Measurements from ENCODE around the gene RNF115. TPM values are rescaled to one million over a fixed set of nuclear protein-coding genes. Genes with fewer than 3 reads are reported as not detected.
"Not testable (repeated sequence)": the region's sequence is repeated elsewhere in the genome, so short reads cannot be mapped to it uniquely, and the experiment has no call there.

The RNF115 gene
- total and polyA plus RNA-seq, 5 experiments from 2014 or later: 5.8 to 18.9 (median 6.6) TPM

GRCh38 chr1:145791860-145792259 lies 32.0 kb downstream of the RNF115 start:
- Mint-ChIP-seq H3K36me3 (peaks cover 15 to 53% (median 29%) of the 10 kb centered on the region in 3 donors), H3K4me1 (peaks cover 10 to 18% (median 15%) of the 10 kb centered on the region in 4 donors), H3K9me3 (peaks cover 0 to 13% (median 7%) of the 10 kb centered on the region in 9 donors)
- POLR2A ChIA-PET, H3K4me3 Mint-ChIP-seq, DNase-seq, H3K27ac Mint-ChIP-seq, H3K27me3 Mint-ChIP-seq, ATAC-seq: not testable (repeated sequence)

- H3K27me3 Mint-ChIP-seq: no peaks in the 10 kb centered on the region
These were observed 35.3 kb downstream of the RNF115 start for GRCh38 chr1:145788580-145788979.

GRCh38 chr1:145786271-145786670 lies 37.6 kb downstream of the RNF115 start:
- POLR2A ChIA-PET: no interaction called here
- ATAC-seq (peak in 1 of 2 donors; percentile 39), DNase-seq (peak in 1 of 10 donors; percentile 1)
- Mint-ChIP-seq H3K4me3 (peak overlapping the region in 2 of 10 donors; percentile 30 to 45), H3K27ac (peak overlapping the region in 8 of 10 donors; percentile 1 to 69 (median 34)), H3K4me1 (peaks cover 18 to 29% (median 24%) of the 10 kb centered on the region in 4 donors), H3K9me3 (no peaks in the 10 kb centered on the region), H3K27me3 (no peaks in the 10 kb centered on the region), H3K36me3 (peaks cover 0 to 55% (median 10%) of the 10 kb centered on the region in 3 donors)

More at GRCh38 chr1:145788580-145788979, 35.3 kb downstream of the RNF115 start:
- H3K27ac Mint-ChIP-seq: peak overlapping the region in 2 of 10 donors; percentile 36 to 47
- H3K4me3 Mint-ChIP-seq: no peak overlapping the region
- POLR2A ChIA-PET: no interaction called here
- H3K9me3 Mint-ChIP-seq: no peaks in the 10 kb centered on the region
- peaks cover 19 to 32% (median 28%) of the 10 kb centered on the region in 4 donors for H3K4me1 Mint-ChIP-seq
- H3K36me3 Mint-ChIP-seq: peaks cover 5 to 46% (median 10%) of the 10 kb centered on the region in 3 donors
- no peak for ATAC-seq
- no peak for DNase-seq

- Mint-ChIP-seq H3K9me3 (no peaks in the 10 kb centered on the region), H3K27me3 (no peaks in the 10 kb centered on the region), H3K4me3 (peak overlapping the region in 2 of 10 donors; percentile 30 to 45), H3K4me1 (peaks cover 19 to 29% (median 25%) of the 10 kb centered on the region in 4 donors), H3K27ac (peak overlapping the region in 3 of 10 donors; percentile 8 to 60 (median 21)), H3K36me3 (peaks cover 0 to 59% (median 10%) of the 10 kb centered on the region in 3 donors)
- DNase-seq: no peak
- ATAC-seq: no peak
- POLR2A ChIA-PET: interaction anchor here (0.5 kb wide), 1 partner anchor 185 kb away, joined by 6 read pairs; no protein-coding TSS in a partner anchor
These were observed 38.3 kb downstream of the RNF115 start for GRCh38 chr1:145785547-145785946.

GRCh38 chr1:145784409-145784808 lies 39.5 kb downstream of the RNF115 start:
- no peak for DNase-seq
- H3K27ac Mint-ChIP-seq: no peak overlapping the region
- H3K4me1 Mint-ChIP-seq: peaks cover 19 to 29% (median 25%) of the 10 kb centered on the region in 4 donors
- no peak for ATAC-seq
- no peaks in the 10 kb centered on the region for H3K27me3 Mint-ChIP-seq
- peaks cover 0 to 63% (median 10%) of the 10 kb centered on the region in 3 donors for H3K36me3 Mint-ChIP-seq
- POLR2A ChIA-PET: no interaction called here
- H3K4me3 Mint-ChIP-seq: no peak overlapping the region
- H3K9me3 Mint-ChIP-seq: no peaks in the 10 kb centered on the region

GRCh38 chr1:145782272-145783099 lies 41.4 kb downstream of the RNF115 start:
- POLR2A ChIA-PET: interaction anchor here (0.7 kb wide), 1 partner anchor 1974 kb away, joined by 3 read pairs; no protein-coding TSS in a partner anchor
- H3K27ac Mint-ChIP-seq: peak overlapping the region in 2 of 10 donors; percentile 37 to 47
- no peak overlapping the region for H3K4me3 Mint-ChIP-seq
- DNase-seq (no peak), ATAC-seq (no peak)
- peaks cover 0 to 59% (median 13%) of the 10 kb centered on the region in 3 donors for H3K36me3 Mint-ChIP-seq
- no peaks in the 10 kb centered on the region for H3K27me3 Mint-ChIP-seq
- H3K9me3 Mint-ChIP-seq: no peaks in the 10 kb centered on the region
- H3K4me1 Mint-ChIP-seq: peaks cover 19 to 23% (median 21%) of the 10 kb centered on the region in 4 donors

- peaks cover under 1 to 53% (median 12%) of the 10 kb centered on the region in 3 donors for H3K36me3 Mint-ChIP-seq
- H3K9me3 Mint-ChIP-seq: no peaks in the 10 kb centered on the region
- H3K27ac Mint-ChIP-seq: peak overlapping the region in 1 of 10 donors; percentile 6
- H3K4me1 Mint-ChIP-seq: peaks cover 7 to 11% (median 9%) of the 10 kb centered on the region in 4 donors
- POLR2A ChIA-PET: no interaction called here
- DNase-seq (no peak), ATAC-seq (no peak)
- H3K4me3 Mint-ChIP-seq: no peak overlapping the region
- no peaks in the 10 kb centered on the region for H3K27me3 Mint-ChIP-seq
These were observed 45.8 kb downstream of the RNF115 start for GRCh38 chr1:145778146-145778540.

- H3K27ac Mint-ChIP-seq: peak overlapping the region in 1 of 10 donors; percentile 6
- ATAC-seq (no peak), DNase-seq (no peak)
- no peaks in the 10 kb centered on the region for H3K27me3 Mint-ChIP-seq
- peaks cover 7 to 11% (median 10%) of the 10 kb centered on the region in 4 donors for H3K4me1 Mint-ChIP-seq
- POLR2A ChIA-PET: no interaction called here
- no peak overlapping the region for H3K4me3 Mint-ChIP-seq
- no peaks in the 10 kb centered on the region for H3K9me3 Mint-ChIP-seq
- peaks cover 6 to 53% (median 18%) of the 10 kb centered on the region in 3 donors for H3K36me3 Mint-ChIP-seq
These were observed 46.3 kb downstream of the RNF115 start for GRCh38 chr1:145777357-145778145.

- peaks cover 7 to 10% (median 9%) of the 10 kb centered on the region in 4 donors for H3K4me1 Mint-ChIP-seq
- DNase-seq (no peak), ATAC-seq (no peak)
- POLR2A ChIA-PET: no interaction called here
- peaks cover 15 to 56% (median 24%) of the 10 kb centered on the region in 3 donors for H3K36me3 Mint-ChIP-seq
- no peak overlapping the region for H3K4me3 Mint-ChIP-seq
- H3K27ac Mint-ChIP-seq: peak overlapping the region in 9 of 10 donors; percentile 35 to 81 (median 71)
- H3K27me3 Mint-ChIP-seq: no peaks in the 10 kb centered on the region
- no peaks in the 10 kb centered on the region for H3K9me3 Mint-ChIP-seq
These were observed 50.5 kb downstream of the RNF115 start for GRCh38 chr1:145773423-145773822.

- no peak overlapping the region for H3K4me3 Mint-ChIP-seq
- DNase-seq: no peak
- peaks cover 0 to 3% (median 0%) of the 10 kb centered on the region in 9 donors for H3K9me3 Mint-ChIP-seq
- POLR2A ChIA-PET: no interaction called here
- no peak for ATAC-seq
- H3K36me3 Mint-ChIP-seq: peaks cover 15 to 62% (median 34%) of the 10 kb centered on the region in 3 donors
- H3K4me1 Mint-ChIP-seq: peaks cover 7 to 10% (median 8%) of the 10 kb centered on the region in 4 donors
- H3K27me3 Mint-ChIP-seq: no peaks in the 10 kb centered on the region
- H3K27ac Mint-ChIP-seq: peak overlapping the region in 2 of 10 donors; percentile 21 to 47
These were observed 52.8 kb downstream of the RNF115 start for GRCh38 chr1:145771056-145771455.

GRCh38 chr1:145768004-145768403 lies 55.9 kb downstream of the RNF115 start:
- peaks cover 15 to 63% (median 34%) of the 10 kb centered on the region in 3 donors for H3K36me3 Mint-ChIP-seq
- H3K27me3 Mint-ChIP-seq, H3K4me3 Mint-ChIP-seq, H3K9me3 Mint-ChIP-seq, H3K27ac Mint-ChIP-seq, H3K4me1 Mint-ChIP-seq, ATAC-seq, DNase-seq, POLR2A ChIA-PET: not testable (repeated sequence)

GRCh38 chr1:145766926-145767325 lies 57.0 kb downstream of the RNF115 start:
- H3K27me3 Mint-ChIP-seq, H3K27ac Mint-ChIP-seq, H3K4me3 Mint-ChIP-seq, POLR2A ChIA-PET, H3K9me3 Mint-ChIP-seq, ATAC-seq, DNase-seq, H3K4me1 Mint-ChIP-seq: not testable (repeated sequence)
- H3K36me3 Mint-ChIP-seq: peaks cover 13 to 59% (median 34%) of the 10 kb centered on the region in 3 donors
